NCI-H1930 (cell line): ENCODE results near the gene KRT80.

Source experiments
- DNase-seq, 2 experiments: peaks; one replicate each; lab custom pipeline; 2025; lab: John Stamatoyannopoulos, UW

Gene KRT80

DNA sequence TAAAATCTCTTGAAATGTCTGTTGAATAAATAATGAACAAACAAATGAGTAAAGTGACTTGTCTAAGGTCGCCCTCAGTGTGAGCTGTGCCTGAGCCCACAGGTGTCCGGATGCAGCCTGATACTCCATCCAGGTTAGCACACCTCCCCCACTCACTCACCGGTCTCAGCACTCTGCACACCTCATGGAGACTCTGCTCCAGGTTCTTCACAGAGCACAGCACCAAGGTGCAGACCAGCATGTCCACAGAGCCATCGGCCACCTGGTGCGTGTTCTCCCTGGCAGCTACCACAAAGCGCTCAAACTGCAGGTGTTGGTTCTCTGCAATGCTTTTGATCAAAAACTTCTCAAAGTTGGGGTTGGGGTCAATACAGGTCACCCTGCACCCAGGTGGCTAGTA, 37.1 kb upstream of the KRT80 start:
- DNase-seq: no peak

DNA sequence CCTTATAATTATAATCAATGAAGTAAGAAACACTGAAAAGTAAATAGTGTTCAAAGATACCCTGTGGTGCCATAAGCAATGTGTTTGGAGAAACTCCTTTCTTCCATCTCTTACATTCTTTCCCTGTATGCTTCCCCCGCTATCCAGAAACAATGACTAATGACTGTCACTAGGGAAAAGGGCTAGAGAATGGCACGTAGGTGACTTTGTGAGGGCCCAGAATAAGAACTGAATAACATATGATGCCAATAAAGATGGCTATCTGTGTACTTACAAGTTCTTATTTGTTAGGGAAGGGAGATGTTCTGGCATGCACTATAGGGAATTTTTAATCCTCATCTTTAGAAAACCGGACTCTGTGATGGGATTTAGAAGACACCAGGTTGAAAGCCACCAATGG, 36.6 kb upstream of the KRT80 start:
- no peak for DNase-seq

DNA sequence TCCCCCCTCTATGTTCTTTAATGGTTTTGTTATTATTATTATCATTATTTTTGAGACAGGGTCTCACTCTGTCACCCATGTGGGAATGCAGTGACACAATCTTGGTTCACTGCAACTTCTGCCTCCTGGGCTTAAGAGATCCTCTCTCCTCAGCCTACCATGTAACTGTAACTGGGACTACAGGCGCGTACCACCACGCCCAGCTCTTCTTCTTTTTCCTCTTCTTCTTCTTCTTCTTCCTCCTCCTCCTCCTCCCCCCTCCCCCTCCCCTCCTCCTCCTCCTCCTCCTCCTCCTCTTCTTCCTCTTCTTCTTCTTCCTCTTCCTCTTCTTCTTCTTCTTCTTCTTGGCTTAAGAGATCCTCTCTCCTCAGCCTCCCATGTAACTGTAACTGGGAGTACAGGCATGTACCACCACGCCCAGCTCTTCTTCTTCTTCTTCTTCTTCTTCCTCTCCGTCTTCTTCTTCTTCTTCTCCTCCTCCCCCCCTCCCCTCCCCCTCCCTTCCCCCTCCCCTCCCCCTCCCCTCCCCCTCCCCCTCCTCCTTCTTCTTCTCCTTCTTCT, 35.9 kb upstream of the KRT80 start:
- no peak for DNase-seq

GRCh38 chr12:52226446-52226845, 34.6 kb upstream of the KRT80 start:
- no peak for DNase-seq

- DNase-seq: no peak
These were observed 33.9 kb upstream of the KRT80 start for GRCh38 chr12:52225752-52226151.

GRCh38 chr12:52224151-52224550, 32.3 kb upstream of the KRT80 start:
- DNase-seq: no peak

DNA sequence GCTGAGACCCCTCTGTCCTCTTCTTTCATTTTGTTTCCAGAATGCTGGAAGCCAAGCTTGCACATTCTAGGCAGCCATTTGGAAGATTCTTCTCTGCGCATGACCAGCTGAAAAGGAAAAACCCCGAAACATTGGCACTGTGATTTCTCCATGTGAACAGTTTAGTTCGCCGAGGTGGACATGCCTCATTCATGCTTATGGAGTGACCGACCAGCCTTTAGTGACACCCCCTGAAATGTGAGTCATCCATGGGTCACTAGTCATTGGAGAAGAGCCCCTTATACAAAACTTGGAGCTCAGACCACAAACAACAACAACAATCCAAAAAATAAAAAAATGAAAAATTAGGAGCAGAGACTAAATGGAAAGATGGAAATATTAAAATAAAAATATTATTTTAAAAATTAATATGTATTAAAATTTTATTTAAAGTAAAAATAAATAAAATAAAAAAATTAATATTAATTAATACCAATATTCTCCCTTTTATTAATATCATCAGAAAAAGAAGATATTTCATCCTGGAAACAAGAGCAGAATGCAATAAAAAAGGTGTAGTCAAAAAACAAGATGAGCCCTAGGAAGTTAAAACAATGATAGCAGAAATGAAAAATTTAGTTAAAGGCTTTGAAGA, 31.7 kb upstream of the KRT80 start:
- DNase-seq: no peak

DNA sequence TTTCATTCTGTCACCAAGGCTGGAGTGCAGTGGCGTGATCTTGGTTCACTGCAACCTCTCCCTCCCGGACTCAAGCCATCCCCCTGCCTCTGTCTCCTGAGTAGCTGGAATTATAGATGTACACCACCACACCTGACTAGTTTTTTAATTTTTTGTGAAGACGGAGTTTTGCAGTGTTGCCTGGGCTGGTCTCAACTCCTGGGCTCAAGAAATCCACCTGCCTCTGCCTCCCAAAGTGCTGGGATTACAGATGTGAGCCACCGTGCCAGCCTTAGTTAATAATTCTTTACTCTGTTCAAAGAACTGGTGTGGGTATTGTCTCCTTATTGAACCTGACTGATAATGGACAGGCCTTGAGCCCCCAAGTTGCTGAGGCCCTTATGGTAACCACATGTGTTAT, 30.9 kb upstream of the KRT80 start:
- no peak for DNase-seq

DNA sequence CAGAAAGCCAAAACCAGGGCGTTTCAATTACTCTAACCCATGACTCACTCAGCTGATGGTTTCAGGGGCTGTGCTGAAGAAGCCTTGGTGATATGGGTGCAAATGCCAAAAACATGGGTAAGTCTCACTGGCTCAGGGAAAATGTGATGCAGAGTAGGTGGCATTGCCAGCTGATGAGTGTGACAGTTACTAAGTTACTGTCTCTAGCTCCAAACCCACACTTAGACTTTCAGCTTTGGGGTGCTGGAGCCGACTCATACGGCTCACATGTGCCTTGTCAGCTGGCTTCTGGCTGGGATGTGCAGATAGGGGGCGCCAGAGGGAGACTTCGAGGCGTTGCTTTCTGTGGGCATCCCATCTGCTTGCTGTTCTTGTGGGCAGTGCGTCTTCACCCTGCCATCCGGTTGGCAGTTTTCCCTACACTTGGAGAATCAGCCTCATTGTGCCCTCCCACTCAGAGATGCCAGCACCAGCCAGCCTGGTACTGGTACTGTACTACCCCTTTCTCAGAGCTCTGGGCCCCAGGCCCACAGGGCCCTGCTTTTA, 30.2 kb upstream of the KRT80 start:
- DNase-seq: peak in 1 of 2 experiments; percentile 61

- no peak for DNase-seq
These were observed 29.4 kb upstream of the KRT80 start for GRCh38 chr12:52221070-52221781.

DNA sequence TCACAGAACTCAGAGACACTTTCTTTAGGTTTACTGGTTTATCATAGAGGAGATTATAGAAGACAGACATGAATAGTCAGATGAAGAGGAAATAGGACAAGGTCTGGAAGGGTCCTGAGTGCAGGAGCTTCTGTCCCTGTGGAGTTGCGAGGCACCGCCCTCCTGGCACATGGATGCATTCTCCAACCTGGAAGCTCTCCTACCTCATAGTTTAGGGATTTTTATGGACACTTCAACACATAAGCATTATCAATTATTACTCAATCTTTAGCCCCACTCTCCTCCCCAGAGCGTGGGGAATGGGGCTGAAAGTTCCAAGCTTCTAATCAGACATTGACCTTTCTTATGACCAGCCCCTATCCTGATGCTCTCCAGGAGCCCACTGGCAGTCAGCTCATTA, 28.7 kb upstream of the KRT80 start:
- no peak for DNase-seq

- no peak for DNase-seq
These were observed 26.2 kb upstream of the KRT80 start for GRCh38 chr12:52218001-52218400.

- DNase-seq: no peak
These were observed 25.4 kb upstream of the KRT80 start for GRCh38 chr12:52217223-52217622.

- no peak for DNase-seq
These were observed 25.0 kb upstream of the KRT80 start for GRCh38 chr12:52216807-52217206.

GRCh38 chr12:52216100-52216499, 24.3 kb upstream of the KRT80 start:
- DNase-seq: no peak

DNA sequence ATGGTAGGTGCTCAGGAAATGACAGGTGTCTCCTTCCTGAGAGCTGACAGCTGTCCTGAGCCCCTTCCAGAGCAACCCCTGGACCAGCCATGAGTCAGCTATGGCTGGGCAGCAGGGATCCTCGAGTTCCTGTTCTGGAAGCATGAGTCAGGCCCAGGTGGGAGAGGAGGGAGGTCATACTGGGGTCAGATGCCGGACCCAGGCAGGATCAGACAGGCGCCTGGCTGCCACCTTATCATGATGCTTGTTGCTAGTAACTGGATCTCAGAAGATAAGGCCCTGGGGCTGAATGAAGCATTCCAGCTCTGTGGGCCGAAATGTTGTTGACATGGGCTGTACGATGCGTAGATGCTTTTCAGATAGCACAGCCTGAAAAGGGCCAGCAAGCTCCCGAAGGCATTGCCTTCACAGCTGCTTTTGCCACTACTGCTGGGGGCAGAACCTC, 23.8 kb upstream of the KRT80 start:
- DNase-seq: no peak

- DNase-seq: no peak
These were observed 22.6 kb upstream of the KRT80 start for GRCh38 chr12:52214421-52214802.

DNA sequence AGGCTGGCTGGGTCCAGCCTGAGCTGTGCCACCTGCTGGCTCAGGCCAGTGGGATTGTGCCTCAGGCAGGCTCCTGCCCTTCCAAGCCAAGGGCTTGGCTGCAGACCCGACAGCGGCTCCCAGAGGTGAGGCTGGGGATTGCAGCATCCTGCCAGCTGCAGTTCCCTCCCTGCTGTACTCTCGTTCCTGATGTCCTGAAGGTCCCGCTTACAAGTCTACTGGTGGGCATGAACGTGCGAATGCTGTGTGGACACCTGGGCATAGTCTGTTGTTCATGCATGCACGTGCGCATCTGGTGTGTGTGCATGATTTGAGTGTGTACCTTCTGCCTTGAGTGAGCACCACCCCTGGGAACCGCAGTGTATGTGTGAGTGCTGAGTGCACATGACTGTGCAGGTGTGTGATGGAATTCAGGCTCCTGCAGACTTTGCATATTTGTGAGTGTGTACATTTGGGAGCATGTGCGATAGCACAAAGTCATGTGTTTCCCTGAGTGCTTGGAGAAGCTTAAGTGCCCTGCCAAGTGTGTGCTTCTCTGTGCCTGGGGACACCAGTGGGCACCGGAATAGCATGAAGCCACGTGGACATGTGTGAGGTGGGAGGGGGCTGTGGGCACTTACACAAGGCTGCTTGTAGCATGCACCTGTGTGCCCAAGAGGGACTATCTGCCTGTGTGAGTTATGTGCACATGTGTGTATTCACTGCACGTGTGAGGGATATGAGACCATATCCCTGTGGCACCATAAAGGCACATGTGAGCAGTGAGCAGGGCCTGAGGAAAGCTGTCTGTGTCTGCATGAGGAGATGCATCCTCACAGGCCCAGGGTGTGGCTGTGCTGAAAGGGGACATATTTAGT, 22.0 kb upstream of the KRT80 start:
- peak; percentile 9 to 62 for DNase-seq

GRCh38 chr12:52212701-52213563, 21.1 kb upstream of the KRT80 start:
- DNase-seq: no peak

GRCh38 chr12:52211716-52212585, 20.1 kb upstream of the KRT80 start:
- no peak for DNase-seq
